OCI-LY1 (cell line): ENCODE results near the gene TMEM253.

Experiments used
- H2AFZ ChIP-seq: fragments of 200-600 bp; sonication (generic), shearing (Covaris generic); 2 replicates; pipeline ENCODE4 v1.6.0; 2014; ENCODE audit warnings: antibody characterized with exemption, mild to moderate bottlenecking, low read length
- H3F3A ChIP-seq: fragments of 200-600 bp; sonication (generic), shearing (Covaris generic); 2 replicates; pipeline ENCODE4 v1.6.0; 2014; ENCODE audit warnings: mild to moderate bottlenecking, antibody characterized with exemption, low read length, moderate library complexity; ENCODE audit not compliant: insufficient read depth
- H3K27ac ChIP-seq: fragments of 200-600 bp; sonication (generic); 2 replicates; pipeline ENCODE4 v1.5.1; 2014; ENCODE audit warnings: low read length, mixed run types, mild to moderate bottlenecking, low read depth; ENCODE audit not compliant: poor library complexity, severe bottlenecking
- H3K27me3 ChIP-seq: fragments of 200-600 bp; sonication (generic); 2 replicates; pipeline ENCODE4 v1.6.0; 2014; ENCODE audit warnings: antibody characterized with exemption, mild to moderate bottlenecking, low read length, moderate library complexity; ENCODE audit not compliant: insufficient read depth
- H3K36me3 ChIP-seq: fragments of 200-600 bp; sonication (generic); 2 replicates; pipeline ENCODE4 v1.6.1; 2014; ENCODE audit warnings: mild to moderate bottlenecking, antibody characterized with exemption, low read length, moderate library complexity, mixed read lengths; ENCODE audit not compliant: insufficient read depth
- H3K4me1 ChIP-seq: fragments of 200-600 bp; sonication (generic); 2 replicates; pipeline ENCODE4 v1.5.1; 2014; ENCODE audit warnings: mild to moderate bottlenecking, low read length, moderate library complexity; ENCODE audit not compliant: insufficient read depth, severe bottlenecking
- H3K4me2 ChIP-seq: fragments of 200-600 bp; sonication (generic), shearing (Covaris generic); 2 replicates; pipeline ENCODE4 v1.6.1; 2014; ENCODE audit warnings: low read length
- H3K4me3 ChIP-seq: fragments of 200-600 bp; sonication (generic); 2 replicates; pipeline ENCODE4 v1.5.1; 2014; ENCODE audit warnings: low read length, low read depth, mild to moderate bottlenecking, mixed read lengths; ENCODE audit not compliant: poor library complexity, severe bottlenecking
- H3K79me2 ChIP-seq: fragments of 200-600 bp; shearing (Covaris generic); 2 replicates; pipeline ENCODE4 v1.6.1; 2016; ENCODE audit warnings: mixed run types, low read length, mixed read lengths; ENCODE audit not compliant: insufficient read depth
- H3K9ac ChIP-seq: fragments of 200-600 bp; sonication (generic), shearing (Covaris generic); 2 replicates; pipeline ENCODE4 v1.6.1; 2014; ENCODE audit warnings: mild to moderate bottlenecking, low read length, mixed read lengths
- H3K9me2 ChIP-seq: fragments of 200-600 bp; sonication (generic), shearing (Covaris generic); 2 replicates; pipeline ENCODE4 v1.6.1; 2014; ENCODE audit warnings: low read depth, mild to moderate bottlenecking, low read length, mixed read lengths
- H3K9me3 ChIP-seq: fragments of 200-600 bp; shearing (Covaris generic); 2 replicates; pipeline ENCODE4 v1.6.1; 2014; ENCODE audit warnings: low read length, mixed read lengths
- H4K20me1 ChIP-seq: fragments of 200-600 bp; sonication (generic), shearing (Covaris generic); 2 replicates; pipeline ENCODE4 v1.6.0; 2016; ENCODE audit warnings: mild to moderate bottlenecking, low read length; ENCODE audit not compliant: insufficient read depth
- CTCF ChIP-seq: fragments of 200-600 bp; sonication (generic), shearing (Covaris generic); IDR thresholded peaks from 2 replicates; pipeline ENCODE4 v1.5.1; 2017; ENCODE audit warnings: mild to moderate bottlenecking, antibody characterized with exemption, low read length, moderate library complexity, mixed read lengths
- EZH2 ChIP-seq: fragments of 200-600 bp; sonication (generic), shearing (Covaris generic); IDR thresholded peaks from 2 replicates; pipeline ENCODE4 v1.8.0; 2017; ENCODE audit warnings: borderline replicate concordance, mixed run types, mild to moderate bottlenecking, antibody characterized with exemption, low read length, moderate library complexity, mixed read lengths

TMEM253 gene

GRCh38 chr14:21113369-21113768 is 12.5 kb downstream of the TMEM253 start:
- Histone ChIP-seq H3K4me3 (no peak overlapping the region), H3K9me3 (no peaks in the 10 kb centered on the region), H3F3A (no peaks in the 10 kb centered on the region), H2AFZ (no peak overlapping the region), H3K27ac (no peak overlapping the region), H3K27me3 (peaks cover 4% of the 10 kb centered on the region; the same call in 1 of the 2 replicates), H3K9me2 (no peaks in the 10 kb centered on the region), H3K36me3 (no peaks in the 10 kb centered on the region), H3K4me2 (no peak overlapping the region), H3K9ac (no peak overlapping the region), H4K20me1 (no peaks in the 10 kb centered on the region), H3K79me2 (no peaks in the 10 kb centered on the region), H3K4me1 (no peaks in the 10 kb centered on the region)
- no peak for TF ChIP-seq CTCF
- TF ChIP-seq EZH2, result no peak

DNA sequence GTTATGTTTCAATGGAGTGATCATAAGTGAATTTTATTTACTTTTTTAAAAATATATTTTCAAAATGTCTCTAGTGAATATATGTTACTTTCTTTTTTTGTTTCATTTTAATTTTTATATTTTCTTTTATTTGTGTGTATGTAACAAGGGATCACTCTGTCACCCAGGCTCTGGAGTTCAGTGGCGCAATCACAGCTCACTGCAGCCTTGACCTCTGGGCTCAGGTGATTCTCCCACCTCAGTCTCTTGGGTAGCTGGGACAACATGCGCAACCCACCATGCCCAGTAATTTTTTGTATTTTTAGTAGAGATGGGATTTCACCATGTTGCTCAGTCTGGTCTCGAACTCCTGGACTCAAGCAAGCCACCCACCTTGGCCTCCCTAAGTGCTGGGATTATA is 18.1 kb downstream of the TMEM253 start:
- no peak overlapping the region for H2AFZ ChIP-seq
- no peaks in the 10 kb centered on the region for H3K79me2 ChIP-seq
- no peak overlapping the region for H3K27ac ChIP-seq
- no peaks in the 10 kb centered on the region for H4K20me1 ChIP-seq
- no peaks in the 10 kb centered on the region for H3K36me3 ChIP-seq
- H3K4me1 ChIP-seq, result no peaks in the 10 kb centered on the region
- H3K9ac ChIP-seq, result no peak overlapping the region
- TF ChIP-seq CTCF, result no peak
- TF ChIP-seq EZH2, result no peak
- no peaks in the 10 kb centered on the region for H3F3A ChIP-seq
- H3K4me2 ChIP-seq, result no peak overlapping the region
- no peak overlapping the region for H3K4me3 ChIP-seq
- no peaks in the 10 kb centered on the region for H3K9me3 ChIP-seq
- H3K27me3 ChIP-seq, result peaks cover 3% of the 10 kb centered on the region; the same call in 1 of the 2 replicates
- no peaks in the 10 kb centered on the region for H3K9me2 ChIP-seq

GRCh38 chr14:21120686-21121085 is 19.8 kb downstream of the TMEM253 start:
- Histone ChIP-seq H3K27me3 (peaks cover 3% of the 10 kb centered on the region; the same call in 1 of the 2 replicates), H2AFZ (no peak overlapping the region), H3K4me3 (no peak overlapping the region), H3K36me3 (no peaks in the 10 kb centered on the region), H3F3A (no peaks in the 10 kb centered on the region), H3K79me2 (no peaks in the 10 kb centered on the region), H4K20me1 (no peaks in the 10 kb centered on the region), H3K4me1 (no peaks in the 10 kb centered on the region), H3K27ac (no peak overlapping the region), H3K9ac (no peak overlapping the region), H3K9me3 (no peaks in the 10 kb centered on the region), H3K9me2 (no peaks in the 10 kb centered on the region), H3K4me2 (no peak overlapping the region)
- TF ChIP-seq CTCF (no peak), EZH2 (no peak)
